NCI-H526 (cell line): ENCODE measurements around the gene NGRN.
"Not testable (repeated sequence)": the region's sequence is repeated elsewhere in the genome, so short reads cannot be mapped to it uniquely, and the experiment has no call there.

Experiments
- DNase-seq, 2 experiments: peaks; one replicate each; lab custom pipeline; 2025; lab: John Stamatoyannopoulos, UW

Gene NGRN

DNA sequence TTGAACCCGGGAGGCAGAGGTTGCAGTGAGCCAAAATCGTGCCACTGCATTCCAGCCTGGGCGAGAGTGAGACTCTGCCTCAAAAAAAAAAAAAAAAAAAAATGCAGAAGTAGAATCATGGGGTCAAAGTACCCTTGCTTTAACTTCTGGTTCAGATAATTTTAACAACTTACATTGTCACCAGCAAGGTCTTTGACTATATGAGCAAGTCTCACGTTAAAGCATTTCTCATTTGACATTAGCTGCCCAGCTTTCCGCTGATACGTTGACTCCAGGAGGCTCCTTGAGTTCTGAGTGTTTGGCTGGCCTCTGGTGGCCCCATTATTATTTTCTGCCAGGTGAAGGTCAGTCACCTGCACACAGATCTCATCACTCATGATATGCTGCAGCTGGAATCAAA lies 16.2 kb downstream of the NGRN start:
- DNase-seq = peak in 1 of 2 experiments; percentile 18

DNA sequence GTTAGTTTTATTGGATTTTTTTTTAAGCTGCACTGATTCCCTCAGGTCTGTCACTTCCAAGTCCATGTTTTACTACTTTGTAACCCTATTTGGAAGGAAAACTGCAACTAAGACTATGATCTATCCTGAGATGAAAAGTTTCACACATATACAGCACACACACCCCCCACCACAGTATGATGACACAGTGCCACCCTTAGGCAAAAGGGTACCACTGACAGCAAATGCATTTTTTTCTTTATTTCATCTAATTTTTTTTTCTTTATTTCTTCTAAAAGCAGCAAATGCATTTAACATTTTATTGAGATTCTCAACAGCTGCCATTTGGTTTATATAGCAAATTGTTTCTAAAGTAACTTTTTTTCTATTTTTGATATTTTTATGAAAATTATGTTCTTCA lies 21.2 kb downstream of the NGRN start:
- DNase-seq = peak in 1 of 2 experiments; percentile 38

DNA sequence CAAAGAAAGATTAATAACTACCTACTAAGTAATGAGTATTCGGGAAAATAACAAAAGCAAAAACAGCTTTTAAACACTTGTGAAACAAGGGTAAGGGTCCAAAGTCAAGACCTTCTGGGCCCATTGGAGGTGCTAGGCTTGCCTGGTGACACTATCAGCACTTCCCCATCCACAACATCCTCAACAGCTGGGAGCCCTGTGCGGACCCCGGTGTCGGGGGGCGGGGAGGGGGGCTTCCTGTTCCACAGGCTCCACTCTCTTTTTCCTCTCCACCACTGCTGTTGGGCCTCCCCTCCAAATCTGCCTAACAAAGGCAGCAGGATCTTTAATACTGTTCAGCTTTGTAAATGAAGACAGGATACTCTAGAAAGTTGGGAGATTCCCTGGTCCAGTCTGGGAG lies 21.6 kb downstream of the NGRN start:
- DNase-seq = no peak

DNA sequence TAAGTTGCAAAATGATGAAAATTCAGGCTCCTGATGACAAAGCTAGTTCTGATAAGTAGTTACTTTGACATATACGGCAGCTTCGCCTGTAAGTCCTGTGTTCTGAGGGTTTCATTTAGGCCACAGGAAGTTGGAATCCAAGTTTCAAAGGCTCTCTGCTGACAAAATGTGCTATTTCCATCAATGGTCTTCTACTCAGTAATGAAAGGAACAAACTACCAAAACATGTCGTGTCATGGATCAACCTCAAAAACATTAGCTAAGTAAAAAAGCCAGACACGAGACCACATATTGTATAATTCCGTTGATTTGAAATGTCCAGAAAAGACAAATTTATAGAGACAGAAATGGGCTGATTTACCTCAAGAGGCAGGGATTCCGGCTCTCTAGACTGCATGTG lies 22.5 kb downstream of the NGRN start:
- no peak for DNase-seq

DNA sequence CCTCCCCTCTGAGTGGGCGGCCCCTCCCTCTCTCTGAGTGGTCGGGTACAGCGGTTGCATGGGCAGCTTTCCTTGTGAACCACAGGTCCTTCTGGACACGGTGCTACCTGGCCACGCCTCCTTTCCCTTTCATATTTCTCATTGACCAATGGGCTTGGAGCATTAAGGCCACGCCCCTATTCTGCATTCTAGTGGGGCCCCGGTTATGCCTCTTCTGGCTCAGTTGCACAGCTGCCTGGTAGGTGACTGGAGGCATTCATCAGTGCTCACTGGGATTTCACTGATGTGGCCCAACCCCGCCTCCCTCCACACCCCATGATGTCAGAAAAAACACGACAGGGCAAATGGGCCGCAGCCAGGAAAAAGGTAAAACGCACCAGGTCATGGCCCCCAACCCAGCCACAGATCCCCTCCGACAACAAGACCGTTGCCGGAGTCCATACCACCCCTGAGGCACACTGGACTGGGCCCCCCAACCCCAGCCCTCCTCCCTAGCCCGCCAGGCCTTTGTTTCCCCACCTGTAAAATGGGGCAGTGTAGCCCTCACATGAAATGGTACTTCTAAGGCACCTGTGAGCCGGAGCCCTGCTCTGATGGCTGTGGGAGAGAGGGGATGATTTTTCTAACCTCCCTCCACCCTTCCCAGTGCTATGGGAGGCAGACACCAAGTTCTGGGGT lies 26.3 kb downstream of the NGRN start:
- peak; percentile 21 to 62 for DNase-seq

- DNase-seq = peak; percentile 88 to 94
These were observed 27.8 kb downstream of the NGRN start for GRCh38 chr15:90293040-90293810.

GRCh38 chr15:90294159-90294558 lies 28.7 kb downstream of the NGRN start:
- DNase-seq = peak in 1 of 2 experiments; percentile 29

GRCh38 chr15:90294601-90295269 lies 29.3 kb downstream of the NGRN start:
- DNase-seq = peak in 1 of 2 experiments; percentile 43

- DNase-seq = peak in 1 of 2 experiments; percentile 24
These were observed 29.8 kb downstream of the NGRN start for GRCh38 chr15:90295270-90295648.

DNA sequence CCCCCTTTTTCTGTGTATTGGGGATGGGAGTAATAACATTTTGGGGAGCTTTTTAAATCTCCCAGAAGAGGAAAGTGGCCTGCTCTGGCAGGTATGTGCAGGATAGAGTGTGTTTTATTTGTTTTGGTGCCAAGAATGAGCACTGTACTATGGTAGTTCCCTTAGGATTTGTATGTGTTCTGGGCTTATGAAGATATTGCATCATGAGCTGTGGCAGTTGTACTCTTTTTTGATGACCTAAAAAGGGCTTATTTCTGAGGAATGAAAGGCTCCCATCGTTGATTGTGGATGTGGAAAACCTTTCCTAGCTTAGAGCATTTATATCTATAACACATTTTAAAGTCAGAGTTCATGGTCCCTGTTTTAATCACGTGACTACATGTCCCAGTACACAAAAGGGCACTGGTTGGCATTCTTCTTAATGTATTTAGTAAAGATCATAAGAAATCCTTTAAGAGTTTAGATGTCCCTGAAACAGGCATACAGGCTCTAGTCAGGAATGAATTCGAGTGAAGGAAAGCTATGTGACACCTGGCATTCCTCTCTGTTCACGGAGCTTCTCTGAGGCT lies 30.9 kb downstream of the NGRN start:
- DNase-seq = not testable (repeated sequence)

DNA sequence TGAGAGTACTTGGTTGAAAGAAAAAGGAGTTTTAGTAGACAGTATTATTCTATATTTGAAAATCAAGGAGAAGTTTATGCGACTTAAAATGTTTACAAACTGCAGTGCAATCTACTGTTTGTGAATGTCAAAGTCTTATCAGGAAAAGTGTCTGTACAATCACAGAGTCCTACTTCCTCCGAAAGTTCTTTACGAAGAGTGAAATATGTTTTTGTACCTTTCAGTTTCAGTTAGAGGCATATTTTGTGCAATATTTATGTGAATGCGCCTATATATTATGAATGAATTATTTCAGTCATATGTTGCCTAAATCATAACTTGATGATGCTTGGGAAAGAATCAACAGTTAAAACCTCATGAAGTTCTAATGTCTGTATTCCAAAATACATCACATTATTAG lies 31.5 kb downstream of the NGRN start:
- no peak for DNase-seq

GRCh38 chr15:90300541-90300940 lies 35.1 kb downstream of the NGRN start:
- no peak for DNase-seq

- DNase-seq = peak; percentile 20 to 62
These were observed 35.7 kb downstream of the NGRN start for GRCh38 chr15:90300988-90301706.

DNA sequence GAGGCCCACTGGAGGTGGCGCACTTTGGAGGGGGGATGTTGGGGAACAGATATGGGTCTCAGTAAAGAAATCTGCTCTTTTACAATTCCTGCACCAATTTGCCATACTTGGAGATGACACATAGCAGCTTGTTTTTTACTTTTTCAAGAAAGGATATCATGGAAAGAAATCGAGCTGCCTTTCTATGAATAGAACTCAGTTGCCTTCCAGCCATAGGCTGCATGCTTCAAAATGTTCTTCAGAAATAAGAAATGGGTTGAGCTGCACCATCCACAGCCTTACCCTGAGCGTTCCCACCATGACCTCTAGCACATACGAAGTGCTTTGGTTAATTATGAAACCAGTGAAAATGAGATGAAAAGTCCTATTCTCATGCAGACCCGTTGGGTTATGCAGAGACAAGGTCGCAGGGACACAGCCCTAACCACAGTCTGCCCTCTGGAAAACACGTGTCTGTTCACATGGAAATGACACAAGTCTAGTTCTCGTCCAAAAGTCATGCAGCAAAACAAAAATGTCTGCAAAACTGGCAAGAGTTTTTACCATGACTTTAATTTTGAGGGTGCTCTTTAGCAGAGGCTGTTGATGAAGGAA lies 36.3 kb downstream of the NGRN start:
- no peak for DNase-seq

DNA sequence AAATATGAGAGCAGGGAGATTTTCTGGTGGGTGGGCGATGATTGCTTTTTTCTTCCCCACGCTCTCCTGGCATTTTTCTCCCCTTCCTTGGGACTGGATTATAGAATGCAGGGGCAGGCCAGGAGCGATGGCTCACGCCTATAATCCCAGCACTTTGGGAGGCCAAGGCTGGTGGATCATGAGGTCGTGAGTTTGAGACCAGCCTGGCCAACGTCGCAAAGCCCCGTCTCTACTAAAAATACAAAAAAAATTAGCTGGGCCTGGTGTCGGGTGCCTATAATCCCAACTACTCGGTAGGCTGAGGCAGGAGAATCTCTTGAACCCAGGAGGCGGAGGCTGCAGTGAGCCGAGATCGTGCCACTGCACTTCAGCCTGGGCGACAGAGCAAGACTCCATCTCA lies 39.9 kb downstream of the NGRN start:
- DNase-seq = not testable (repeated sequence)

GRCh38 chr15:90305932-90306331 lies 40.5 kb downstream of the NGRN start:
- no peak for DNase-seq

DNA sequence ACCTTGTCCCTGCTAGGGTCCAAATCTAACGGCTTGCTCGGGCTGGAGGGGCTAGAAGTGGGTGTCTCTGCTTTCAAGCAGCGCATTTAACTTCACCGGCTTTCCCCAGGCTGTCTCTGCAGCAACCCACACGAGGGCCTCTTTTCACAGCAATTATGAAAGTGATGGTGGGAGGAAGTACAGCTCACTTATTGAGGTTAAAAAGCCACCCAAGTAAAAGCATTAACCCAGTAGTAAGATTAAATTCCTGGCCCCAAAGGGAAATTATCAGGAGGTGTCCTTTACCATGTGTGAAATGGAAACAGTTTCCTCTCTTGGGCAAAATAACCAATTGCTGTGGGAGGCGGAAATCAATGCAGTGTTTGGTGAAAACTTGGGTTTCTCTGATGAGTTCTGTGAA lies 41.1 kb downstream of the NGRN start:
- no peak for DNase-seq

GRCh38 chr15:90307661-90308060 lies 42.2 kb downstream of the NGRN start:
- DNase-seq = no peak

DNA sequence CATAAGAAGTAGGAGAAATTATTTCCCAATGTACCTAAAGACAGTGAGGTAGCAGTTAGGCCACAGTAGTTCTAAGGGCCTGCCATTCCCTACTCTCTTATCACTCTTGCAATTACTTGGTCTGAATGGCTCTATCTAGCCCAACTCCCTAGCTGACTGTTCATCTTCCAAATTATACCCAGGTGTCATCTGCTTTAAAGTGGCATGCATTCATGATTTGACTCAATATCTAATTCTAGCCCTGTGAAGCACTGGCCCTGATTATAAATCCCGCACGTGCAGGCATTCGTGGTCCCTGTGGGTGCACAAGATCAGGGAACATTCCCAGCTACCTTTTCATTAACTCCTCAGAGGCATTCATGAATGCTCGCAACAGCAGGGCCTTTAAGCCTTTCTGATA lies 43.5 kb downstream of the NGRN start:
- no peak for DNase-seq

- no peak for DNase-seq
These were observed 50.0 kb downstream of the NGRN start for GRCh38 chr15:90315278-90315982.

- no peak for DNase-seq
These were observed 50.7 kb downstream of the NGRN start for GRCh38 chr15:90316139-90316538.
